ENCODE measurements around the gene F2RL2. TPM values are rescaled to one million over a fixed set of nuclear protein-coding genes. Genes with fewer than 3 reads are reported as not detected.

The F2RL2 gene
- total and polyA plus RNA-seq, 12 donors: 0.08 to 1.5 (median 0.36) TPM; not detected in 2

DNA sequence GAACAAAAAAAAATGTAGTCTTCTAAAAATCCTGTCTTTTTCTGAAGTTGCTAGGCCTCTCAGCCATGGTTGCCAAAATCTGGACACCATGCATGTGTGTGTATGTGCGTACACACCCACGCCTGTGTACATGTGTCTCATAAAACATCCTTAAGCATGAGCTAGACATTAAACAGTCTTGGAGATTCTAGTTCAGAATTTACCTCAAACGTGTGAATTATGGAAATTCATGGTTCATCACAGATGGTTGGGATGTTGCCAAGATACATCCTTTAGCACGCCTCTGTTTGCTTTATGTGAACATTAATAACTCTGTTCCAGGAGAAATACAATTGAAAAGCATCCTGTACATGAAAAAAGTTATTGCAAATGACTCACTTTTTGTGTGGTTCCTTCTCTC is 53.0 kb downstream of the F2RL2 start:
- DNase-seq: no peak
- Histone ChIP-seq H3K27me3 (no peaks in the 10 kb centered on the region), H3K36me3 (replicated peaks in 1 of 2) (no peaks in the 10 kb centered on the region), H3K9me3 (replicated peaks in 1 of 3) (no peaks in the 10 kb centered on the region), H3K4me1 (replicated peaks in 1 of 2) (no peaks in the 10 kb centered on the region), H3K4me3 (no peak overlapping the region), H3K27ac (no peak overlapping the region)
- no peak for TF ChIP-seq CTCF (IDR thresholded peaks at IDR 0.05)
- TF ChIP-seq POLR2A (IDR thresholded peaks at IDR 0.05): no peak
- intact Hi-C loops (cut with DNase I): loop anchor here in 1 of 2 donors (10.0 kb wide), 1 partner anchor 235 kb away; no protein-coding TSS in a partner anchor
- WGBS, 4 donors: 79 to 92% (median 86%) methylated on average over 4 of the region's 4 CpGs

Other genes starting within 250 kb of the F2RL2 start
- 10 to 100 TPM; 19.3 to 77.3 (median 49.1) TPM for gene IQGAP2, start 220.1 kb downstream of the F2RL2 start, total RNA-seq
- gene IQGAP2, start 220.1 kb downstream of the F2RL2 start, polyA plus RNA-seq: 10 to 100 TPM; 14.9 to 34.0 (median 25.7) TPM
- 10 to 100 TPM; 12.7 to 60.5 (median 38.1) TPM for gene F2R, start 92.7 kb upstream of the F2RL2 start, total RNA-seq
- gene F2R, start 92.7 kb upstream of the F2RL2 start, polyA plus RNA-seq: 10 to 100 TPM in 1 of 3 donors, 1 to 10 TPM in 2; 6.0 to 21.1 (median 6.7) TPM
- gene F2RL1, start 195.6 kb upstream of the F2RL2 start, total RNA-seq: 1 to 10 TPM in 7 of 9 donors, under 1 TPM in 2; 0.35 to 4.0 (median 1.4) TPM
- gene F2RL1, start 195.6 kb upstream of the F2RL2 start, polyA plus RNA-seq: under 1 TPM; 0.40 to 0.95 (median 0.67) TPM
- gene S100Z, start 226.6 kb upstream of the F2RL2 start, total RNA-seq: 1 to 10 TPM in 2 of 9 donors, under 1 TPM in 6, not detected in 1; 0.11 to 2.8 (median 0.51) TPM
- gene S100Z, start 226.6 kb upstream of the F2RL2 start, polyA plus RNA-seq: under 1 TPM; 0.27 to 0.44 (median 0.40) TPM